Erythroblast (primary cell): Measurements from ENCODE around the gene WDR19.

Source experiments
- DNase-seq, 2 experiments: peaks; one replicate each; lab custom pipeline; 2025; lab: John Stamatoyannopoulos, UW
- GATA1 ChIP-seq: IDR thresholded peaks from 2 replicates; pipeline ENCODE4 v1.6.1; 2011; ENCODE audit warnings: low read depth, mild to moderate bottlenecking, control low read depth, low read length, moderate library complexity
- POLR2A ChIP-seq: IDR thresholded peaks from 2 replicates; pipeline ENCODE4 v1.6.1; 2011; ENCODE audit warnings: mild to moderate bottlenecking, low read length

Gene WDR19

GRCh38 chr4:39295784-39296183, 113.5 kb downstream of the WDR19 start:
- no peak for DNase-seq
- TF ChIP-seq POLR2A (no peak), GATA1 (no peak)

GRCh38 chr4:39302901-39303300, 120.6 kb downstream of the WDR19 start:
- TF ChIP-seq GATA1 (no peak), POLR2A (no peak)
- no peak for DNase-seq

DNA sequence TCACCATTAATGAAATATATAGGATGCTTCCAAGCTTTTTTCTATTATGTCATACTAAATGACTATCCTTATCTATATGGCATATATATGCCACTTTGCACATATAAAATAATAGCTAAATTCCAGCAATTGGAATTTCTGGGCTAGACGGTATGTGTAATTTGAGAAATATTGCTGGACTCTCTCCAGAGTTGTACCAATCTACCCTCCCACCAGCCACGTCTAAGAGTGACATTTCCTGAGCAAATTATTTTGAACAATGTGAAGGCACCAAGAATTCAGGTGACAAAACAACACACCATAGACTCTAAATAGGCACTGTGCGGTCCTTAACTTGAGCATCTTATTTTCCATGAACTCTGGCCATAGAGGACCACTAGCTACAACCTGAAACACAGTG, 121.5 kb downstream of the WDR19 start:
- no peak for TF ChIP-seq GATA1
- no peak for TF ChIP-seq POLR2A
- DNase-seq = no peak

DNA sequence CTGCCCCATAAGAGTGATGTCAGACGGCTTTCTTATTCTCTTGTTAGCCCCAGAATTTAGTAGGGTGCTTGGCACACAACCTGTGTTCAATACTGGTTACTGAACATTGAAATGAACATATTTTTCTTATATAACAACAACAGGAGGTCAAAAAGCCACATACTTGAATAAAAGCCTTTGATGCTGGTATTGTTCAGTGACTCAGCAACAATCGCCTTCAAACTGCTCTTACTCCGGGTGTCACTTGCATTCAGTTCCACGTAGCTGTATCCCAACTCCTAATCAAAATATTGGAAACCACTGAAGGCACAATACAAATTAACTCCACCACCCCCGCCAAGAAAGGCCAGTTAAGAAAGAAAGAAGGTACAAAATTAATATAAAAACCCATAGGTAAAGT, 122.3 kb downstream of the WDR19 start:
- DNase-seq = no peak

GRCh38 chr4:39305912-39306677, 123.8 kb downstream of the WDR19 start:
- DNase-seq = peak; percentile 55 to 76
- TF ChIP-seq GATA1 (no peak), POLR2A (no peak)

More for the DNA sequence above, 122.3 kb downstream of the WDR19 start:
- TF ChIP-seq GATA1 = no peak
- no peak for TF ChIP-seq POLR2A

DNA sequence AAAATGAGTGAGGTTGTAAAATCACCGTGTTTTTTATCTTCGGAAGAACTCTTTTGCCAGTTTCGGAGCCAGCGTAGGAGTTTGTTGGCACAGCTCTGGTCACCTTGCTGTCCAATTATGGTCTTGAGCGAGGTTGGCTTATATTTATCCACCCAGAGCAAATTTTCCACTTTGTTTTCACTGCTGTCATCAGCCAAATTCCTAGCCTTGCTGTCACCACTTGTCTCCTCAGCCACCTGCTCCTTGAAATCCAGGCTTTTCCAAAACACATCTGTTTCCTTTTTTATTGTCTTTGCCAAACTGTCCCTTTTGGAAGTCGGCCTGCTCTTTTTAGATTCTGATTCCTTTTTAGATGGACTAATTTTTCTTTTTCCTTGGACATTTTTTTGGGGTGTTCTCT, 126.3 kb downstream of the WDR19 start:
- TF ChIP-seq GATA1 (no peak), POLR2A (no peak)
- no peak for DNase-seq

- no peak for DNase-seq
Measured at GRCh38 chr4:39312816-39313215, 130.5 kb downstream of the WDR19 start.

GRCh38 chr4:39319676-39320075, 137.3 kb downstream of the WDR19 start:
- DNase-seq = no peak
- TF ChIP-seq GATA1 (no peak), POLR2A (no peak)

More at GRCh38 chr4:39312816-39313215, 130.5 kb downstream of the WDR19 start:
- TF ChIP-seq POLR2A (no peak), GATA1 (no peak)

DNA sequence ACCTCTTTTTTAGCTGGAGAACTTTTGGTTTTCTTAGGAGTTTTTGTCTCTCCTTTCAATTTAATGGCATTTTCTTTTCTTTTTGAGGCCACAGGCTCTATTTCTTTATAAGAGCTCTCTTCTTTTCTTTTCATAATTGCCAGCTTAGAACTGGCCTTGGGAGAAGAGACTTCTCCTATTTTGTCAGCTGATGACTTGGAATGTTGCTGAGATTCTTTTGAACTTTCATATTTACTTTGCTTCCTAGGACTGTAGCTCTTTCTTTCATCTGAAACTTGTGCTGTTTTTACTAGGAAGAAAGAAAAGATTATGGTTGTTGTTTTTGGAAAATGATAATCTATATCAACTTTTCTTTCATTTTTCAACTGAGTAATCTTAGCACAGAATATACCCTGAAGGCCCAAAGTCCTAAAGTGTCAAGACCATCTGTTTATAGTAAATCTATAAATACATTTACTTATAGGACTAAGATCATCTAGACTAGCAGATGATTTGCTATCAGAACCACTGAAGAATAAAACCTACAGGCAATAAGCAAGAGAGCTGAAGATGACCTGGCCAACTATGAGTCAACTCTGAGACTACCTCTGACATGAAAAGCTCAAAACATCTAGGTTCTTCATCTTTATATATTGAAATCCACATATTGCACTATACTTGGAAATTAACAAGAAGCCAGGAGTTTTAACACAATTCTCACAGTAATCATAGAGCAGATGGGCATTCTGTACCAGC, 138.2 kb downstream of the WDR19 start:
- TF ChIP-seq POLR2A (no peak), GATA1 (no peak)
- no peak for DNase-seq

- TF ChIP-seq POLR2A (no peak), GATA1 (no peak)
- DNase-seq = no peak
Measured at GRCh38 chr4:39323821-39324220, 141.5 kb downstream of the WDR19 start.

DNA sequence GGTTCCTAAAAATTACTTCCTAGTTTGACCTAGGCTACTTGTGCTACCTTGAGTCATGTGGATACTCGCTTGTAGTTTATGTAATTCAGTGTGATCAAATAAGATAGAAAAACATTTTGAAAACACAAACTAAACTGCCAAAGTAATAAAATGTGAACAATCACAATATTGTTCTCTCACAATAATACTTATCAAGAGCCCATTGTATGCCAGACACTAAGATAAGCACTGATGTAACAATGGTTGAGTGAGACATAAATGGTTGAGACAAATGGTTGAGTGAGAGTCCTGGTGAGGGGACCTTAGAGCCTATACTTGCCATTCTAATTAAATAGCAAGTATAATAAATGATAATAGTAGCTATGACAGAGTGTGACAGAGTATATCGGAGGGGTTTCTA, 142.1 kb downstream of the WDR19 start:
- DNase-seq = no peak

DNA sequence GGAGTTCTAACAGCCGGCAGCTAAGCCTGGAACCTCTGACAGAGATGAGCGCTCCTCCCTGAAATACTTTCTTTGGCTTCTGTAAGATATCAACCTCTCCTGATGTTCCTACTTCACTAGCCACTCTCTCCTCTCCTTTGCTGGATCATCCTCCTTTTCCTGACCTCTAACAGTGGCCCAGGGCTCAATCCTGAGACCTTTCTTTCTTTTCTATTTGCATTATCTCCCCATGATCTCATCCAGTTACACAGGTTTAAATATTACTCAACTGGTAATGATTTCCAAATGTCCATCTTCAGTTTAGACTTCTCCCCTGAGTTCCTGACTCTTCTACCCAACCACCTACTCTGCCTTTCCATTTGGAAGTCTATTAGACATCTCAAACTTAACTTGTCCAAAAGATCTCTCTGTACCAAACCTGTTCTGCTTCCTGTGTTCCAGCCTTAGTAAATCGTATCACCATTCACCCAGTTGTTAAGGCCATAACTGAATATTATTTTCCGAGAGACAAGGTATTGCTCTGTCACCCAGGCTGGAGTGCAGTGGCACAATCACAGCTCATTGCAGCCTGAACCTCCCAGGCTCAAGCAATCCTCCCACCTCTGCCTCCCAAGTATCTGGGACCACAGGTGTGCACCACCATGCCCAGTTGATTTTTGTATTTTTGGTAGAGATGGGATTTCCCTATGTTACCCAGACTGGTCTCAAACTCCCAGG, 142.7 kb downstream of the WDR19 start:
- TF ChIP-seq POLR2A (no peak), GATA1 (no peak)

More for the DNA sequence above, 142.1 kb downstream of the WDR19 start:
- TF ChIP-seq POLR2A (no peak), GATA1 (no peak)

GRCh38 chr4:39326468-39326977, 144.2 kb downstream of the WDR19 start:
- peak; percentile 54 to 77 for DNase-seq
- TF ChIP-seq POLR2A (no peak), GATA1 (no peak)

More for the DNA sequence above, 142.7 kb downstream of the WDR19 start:
- DNase-seq = no peak
